Ishikawa (cell line): ENCODE results near the gene DGKQ.

Experiments
- CEBPB ChIP-seq: IDR thresholded peaks from 2 replicates; pipeline ENCODE4 v1.6.1; 2012
- CREB1 ChIP-seq: IDR thresholded peaks from 2 replicates; pipeline ENCODE4 v1.6.1; 2012; ENCODE audit warnings: low read depth
- EGR1 ChIP-seq: IDR thresholded peaks from 2 replicates; pipeline ENCODE4 v1.6.1; 2012
- EP300 ChIP-seq: IDR thresholded peaks from 2 replicates; pipeline ENCODE4 v1.6.1; 2012; ENCODE audit warnings: borderline replicate concordance
- FOXM1 ChIP-seq: IDR thresholded peaks from 2 replicates; pipeline ENCODE4 v1.6.1; 2012; ENCODE audit warnings: low read depth, borderline replicate concordance
- MAX ChIP-seq: IDR thresholded peaks from 2 replicates; pipeline ENCODE4 v1.6.1; 2012
- NFIC ChIP-seq: IDR thresholded peaks from 2 replicates; pipeline ENCODE4 v1.6.1; 2012
- RAD21 ChIP-seq: IDR thresholded peaks from 2 replicates; pipeline ENCODE4 v1.6.1; 2012; ENCODE audit warnings: low read depth
- REST ChIP-seq: IDR thresholded peaks from 2 replicates; pipeline ENCODE4 v1.6.1; 2012; ENCODE audit warnings: low read depth, mild to moderate bottlenecking
- TAF1 ChIP-seq: IDR thresholded peaks from 2 replicates; pipeline ENCODE4 v1.6.1; 2012; ENCODE audit warnings: low read depth, mild to moderate bottlenecking
- TCF12 ChIP-seq: IDR thresholded peaks from 2 replicates; pipeline ENCODE4 v1.6.1; 2012; ENCODE audit warnings: low read depth
- TEAD4 ChIP-seq: IDR thresholded peaks from 2 replicates; pipeline ENCODE4 v1.6.1; 2012
- USF1 ChIP-seq: IDR thresholded peaks from 2 replicates; pipeline ENCODE4 v1.6.1; 2012
- YY1 ChIP-seq: IDR thresholded peaks from 2 replicates; pipeline ENCODE4 v1.6.1; 2012; ENCODE audit warnings: low read depth
- ZBTB7A ChIP-seq: IDR thresholded peaks from 2 replicates; pipeline ENCODE4 v1.6.1; 2012; ENCODE audit warnings: low read depth

DGKQ gene

GRCh38 chr4:955161-955921 is 18.0 kb downstream of the DGKQ start:
- TF ChIP-seq EGR1 (no peak), TCF12 (no peak), CREB1 (no peak), TEAD4 (no peak), TAF1 (no peak), RAD21 (no peak), MAX (no peak), EP300 (no peak), YY1 (no peak), FOXM1 (no peak), ZBTB7A (no peak), NFIC (no peak), USF1 (no peak), CEBPB (no peak), REST (no peak)

- no peak for TF ChIP-seq ZBTB7A
- no peak for TF ChIP-seq TEAD4
- no peak for TF ChIP-seq YY1
- no peak for TF ChIP-seq EGR1
- TF ChIP-seq CREB1: no peak
- no peak for TF ChIP-seq REST
- TF ChIP-seq USF1: no peak
- TF ChIP-seq NFIC: no peak
- TF ChIP-seq MAX: no peak
- TF ChIP-seq TCF12: no peak
- no peak for TF ChIP-seq EP300
- no peak for TF ChIP-seq RAD21
- no peak for TF ChIP-seq FOXM1
- TF ChIP-seq CEBPB: no peak
- no peak for TF ChIP-seq TAF1
These were observed 19.0 kb downstream of the DGKQ start for GRCh38 chr4:954211-955020.

- TF ChIP-seq EGR1 (no peak), NFIC (no peak), TAF1 (no peak), USF1 (no peak), MAX (no peak), CEBPB (no peak), FOXM1 (no peak), EP300 (no peak), TCF12 (no peak), RAD21 (no peak), YY1 (no peak), CREB1 (no peak)
These were observed 19.8 kb downstream of the DGKQ start for GRCh38 chr4:953574-953915.

- TF ChIP-seq NFIC (no peak), USF1 (no peak), YY1 (no peak), TEAD4 (no peak), CEBPB (no peak), REST (no peak), RAD21 (no peak), EGR1 (no peak), FOXM1 (no peak), TAF1 (no peak), TCF12 (no peak), EP300 (no peak), CREB1 (no peak), MAX (no peak), ZBTB7A (no peak)
These were observed 20.3 kb downstream of the DGKQ start for GRCh38 chr4:952881-953573.
